B cell (primary cell): Measurements from ENCODE around the gene GPM6B. TPM values are rescaled to one million over a fixed set of nuclear protein-coding genes. Genes with fewer than 3 reads are reported as not detected.

Experiments used
- ATAC-seq: fragments of 200-7000 bp; cut with Tn5 transposase; one replicate; pipeline ENCODE4 v1.10.0; 2021; ENCODE audit warnings: low read depth, mild to moderate bottlenecking, moderate number of reproducible peaks, moderate library complexity
- CTCF ChIA-PET: fragments of 350-600 bp; sonication (Branson Sonifier 250); formaldehyde crosslinking; loops from one replicate; lab custom pipeline; 2021; ENCODE audit warnings: antibody characterized with exemption, inconsistent platforms; lab: Charles Lee
- POLR2A ChIA-PET: fragments of 350-600 bp; sonication (Branson Sonifier 250); formaldehyde crosslinking; loops from one replicate; lab custom pipeline; 2021; ENCODE audit warnings: antibody characterized with exemption; lab: Charles Lee
- DNase-seq: peaks from one replicate; pipeline ENCODE4 v3.0.0; 2013
- H2AFZ ChIP-seq: 2 replicates; pipeline ENCODE4 v1.6.1; 2012; ENCODE audit warnings: mild to moderate bottlenecking, low read depth, low read length; ENCODE audit not compliant: insufficient read depth, poor library complexity, severe bottlenecking
- H3K27ac ChIP-seq, 2 donors: 1 replicate in 1 of 2; 2 replicates in 1 of 2; pipeline ENCODE4 v1.5.1; 2012 to 2013; ENCODE audit warnings: low read length in 2 of 2, mild to moderate bottlenecking in 2 of 2, moderate library complexity in 1 of 2
- H3K27me3 ChIP-seq, 4 experiments: fragments of 200-600 bp in 1 of 4; sonication (generic) in 1 of 4; replicated peaks in 1 of 4; 1 replicate in 2 of 4; 2 replicates in 2 of 4; pipeline versions ENCODE4 v1.6.1 to v1.7.0; 2013 to 2016; ENCODE audit warnings: low read length in 3 of 4, mild to moderate bottlenecking in 2 of 4, mixed read lengths in 1 of 4, moderate library complexity in 1 of 4; ENCODE audit not compliant: insufficient read depth in 4 of 4, control insufficient read depth in 3 of 4; ENCODE audit errors: control extremely low read depth in 1 of 4
- H3K36me3 ChIP-seq, 2 experiments: replicated peaks in 1 of 2; 1 replicate in 1 of 2; 2 replicates in 1 of 2; pipeline versions ENCODE4 v1.6.1 to v1.7.1; 2013; ENCODE audit warnings: low read length in 1 of 2; ENCODE audit not compliant: insufficient read depth in 2 of 2, control insufficient read depth in 1 of 2; ENCODE audit errors: control extremely low read depth in 1 of 2, extremely low read depth in 1 of 2
- H3K4me1 ChIP-seq, 2 donors: fragments of 200-600 bp in 1 of 2; sonication (generic) in 1 of 2; 1 replicate in 1 of 2; 2 replicates in 1 of 2; pipeline versions ENCODE4 v1.5.1 to v1.6.1; 2013 to 2017; ENCODE audit warnings: low read length in 2 of 2; ENCODE audit not compliant: control insufficient read depth in 2 of 2, insufficient read depth in 2 of 2
- H3K4me2 ChIP-seq: replicated peaks from 2 replicates; pipeline ENCODE3; 2012; ENCODE audit warnings: mild to moderate bottlenecking, low read depth, low read length; ENCODE audit not compliant: poor library complexity, severe bottlenecking
- H3K4me3 ChIP-seq, 5 experiments: fragments of 200-600 bp in 1 of 5; sonication (generic) in 1 of 5; 1 replicate in 3 of 5; 2 replicates in 2 of 5; pipeline versions ENCODE4 v1.5.1 to v1.7.0; 2011 to 2016; ENCODE audit warnings: low read length in 4 of 5, mild to moderate bottlenecking in 4 of 5, low read depth in 2 of 5, control low read depth in 1 of 5, moderate library complexity in 1 of 5; ENCODE audit not compliant: insufficient read depth in 1 of 5; ENCODE audit errors: control extremely low read depth in 1 of 5, extremely low read depth in 1 of 5
- H3K79me2 ChIP-seq: fragments of 200-600 bp; sonication (generic); one replicate; pipeline ENCODE4 v1.6.0; 2016; ENCODE audit warnings: low read length; ENCODE audit not compliant: control insufficient read depth, insufficient read depth
- H3K9ac ChIP-seq: fragments of 200-600 bp; sonication (generic); 2 replicates; pipeline ENCODE4 v1.6.1; 2017; ENCODE audit warnings: mild to moderate bottlenecking, low read length, moderate library complexity
- H3K9me3 ChIP-seq, 3 donors: one replicate each; pipeline versions ENCODE4 v1.6.1 to v1.7.1; 2013; ENCODE audit warnings: low read length in 2 of 3; ENCODE audit not compliant: control insufficient read depth in 2 of 3, insufficient read depth in 1 of 3; ENCODE audit errors: control extremely low read depth in 1 of 3
- H4K20me1 ChIP-seq: 2 replicates; pipeline ENCODE4 v1.6.0; 2012; ENCODE audit warnings: mild to moderate bottlenecking, low read length; ENCODE audit not compliant: insufficient read depth, control insufficient read depth, poor library complexity, severe bottlenecking
- H3K27ac Mint-ChIP-seq: one replicate; pipeline ENCODE4 v1.8.0; 2021; ENCODE audit warnings: mixed read lengths
- H3K27me3 Mint-ChIP-seq: one replicate; pipeline ENCODE4 v1.8.0; 2021; ENCODE audit warnings: mixed read lengths
- H3K4me1 Mint-ChIP-seq: one replicate; pipeline ENCODE4 v1.8.0; 2021; ENCODE audit warnings: mixed read lengths
- H3K4me3 Mint-ChIP-seq: one replicate; pipeline ENCODE4 v1.8.0; 2021; ENCODE audit warnings: mixed read lengths
- H3K9me3 Mint-ChIP-seq: one replicate; pipeline ENCODE4 v1.8.0; 2022; ENCODE audit warnings: mixed read lengths; ENCODE audit not compliant: insufficient read depth
- EZH2 ChIP-seq: IDR thresholded peaks from 2 replicates; pipeline ENCODE4 v1.6.1; 2012; ENCODE audit warnings: borderline replicate concordance, low read depth, mild to moderate bottlenecking, moderate library complexity, low read length; ENCODE audit not compliant: insufficient read depth, poor library complexity, severe bottlenecking
- WGBS: methylation state at CpG from one replicate; pipeline ENCODE4 v1.1.5; 2013; ENCODE audit warnings: missing lambda C conversion rate; ENCODE audit not compliant: insufficient coverage; 5-methylcytosine and 5-hydroxymethylcytosine counted together
- intact Hi-C: fragments of 100-400 bp; cut with micrococcal nuclease; formaldehyde crosslinking; loops from one replicate; pipeline ENCODE4 v1.10.0; 2022
- polyA plus RNA-seq: library from polyadenylated mRNA; depleted of rRNA; stranded (reverse); fragments of >200 nt; gene quantifications from 2 replicates; pipeline ENCODE4 v1.2.3, GENCODE V29; 2012
- total RNA-seq, 2 donors: library from RNA; stranded (reverse); fragments of 120-200 nt in 1 of 2; gene quantifications; 1 replicate in 1 of 2; 2 replicates in 1 of 2; pipeline versions ENCODE4 v1.2.3 to v1.2.4, GENCODE V29; 2013 to 2022
- TF ChIP-seq, protein P1 (sequence below): fragments of 200-600 bp; IDR thresholded peaks from one replicate; pipeline ENCODE4 v1.8.0; 2022; ENCODE audit warnings: antibody characterized with exemption, mild to moderate bottlenecking

GPM6B gene
- total and polyA plus RNA-seq, 2 donors (not counting 1 experiment from before 2014, with no cell fraction given) = not detected

DNA sequence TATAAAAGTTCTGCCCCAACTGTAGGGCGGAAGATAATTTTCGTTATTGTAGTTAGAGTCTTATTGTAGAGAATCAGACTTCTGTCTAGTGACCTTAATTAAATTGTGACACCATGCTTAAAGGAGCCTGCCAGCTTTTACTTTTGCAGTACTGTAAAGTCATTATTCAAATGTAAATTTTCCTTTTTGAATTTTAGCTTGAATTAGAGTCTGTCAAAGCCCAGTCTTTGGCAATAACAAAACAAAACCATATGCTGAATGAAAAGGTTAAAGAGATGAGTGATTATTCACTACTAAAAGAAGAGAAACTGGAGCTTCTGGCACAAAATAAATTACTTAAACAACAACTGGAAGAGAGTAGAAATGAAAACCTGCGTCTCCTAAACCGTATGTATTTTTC lies 60.5 kb downstream of the GPM6B start:
- H3K27ac ChIP-seq = no peak overlapping the region
- H4K20me1 ChIP-seq = no peaks in the 10 kb centered on the region
- no peak overlapping the region for H3K4me2 ChIP-seq
- peaks cover 0 to 42% of the 10 kb centered on the region in 2 experiments for H3K36me3 ChIP-seq
- intact Hi-C loops = loop anchor here (5.0 kb wide), 1 partner anchor 249 kb away; no protein-coding TSS in a partner anchor
- H3K9me3 Mint-ChIP-seq = no peaks in the 10 kb centered on the region
- H3K9me3 ChIP-seq = no peaks in the 10 kb centered on the region
- H3K4me3 Mint-ChIP-seq = no peak overlapping the region
- POLR2A ChIA-PET = no interaction called here
- H3K4me1 Mint-ChIP-seq = peaks cover 59% of the 10 kb centered on the region
- CTCF ChIA-PET = interaction anchor here (0.8 to 1.7 kb wide), 3 partner anchors 8 to 32 kb away, joined by 3 to 4 read pairs (median 4); partner anchors contain the start of genes OFD1 and TRAPPC2
- no peaks in the 10 kb centered on the region for H3K27me3 Mint-ChIP-seq
- H3K27me3 ChIP-seq = no peaks in the 10 kb centered on the region
- H3K4me1 ChIP-seq = peaks cover 66 to 69% of the 10 kb centered on the region in 2 donors
- H3K79me2 ChIP-seq = peaks cover 17% of the 10 kb centered on the region
- no peak for DNase-seq
- H2AFZ ChIP-seq = no peak overlapping the region
- H3K4me3 ChIP-seq = no peak overlapping the region
- no peak overlapping the region for H3K27ac Mint-ChIP-seq
- no CpG with 5 or more reads among the region's 4 CpGs for WGBS
- no peak for ATAC-seq
- H3K9ac ChIP-seq = no peak overlapping the region
- TF ChIP-seq EZH2 = no peak
- TF ChIP-seq, protein P1, sequence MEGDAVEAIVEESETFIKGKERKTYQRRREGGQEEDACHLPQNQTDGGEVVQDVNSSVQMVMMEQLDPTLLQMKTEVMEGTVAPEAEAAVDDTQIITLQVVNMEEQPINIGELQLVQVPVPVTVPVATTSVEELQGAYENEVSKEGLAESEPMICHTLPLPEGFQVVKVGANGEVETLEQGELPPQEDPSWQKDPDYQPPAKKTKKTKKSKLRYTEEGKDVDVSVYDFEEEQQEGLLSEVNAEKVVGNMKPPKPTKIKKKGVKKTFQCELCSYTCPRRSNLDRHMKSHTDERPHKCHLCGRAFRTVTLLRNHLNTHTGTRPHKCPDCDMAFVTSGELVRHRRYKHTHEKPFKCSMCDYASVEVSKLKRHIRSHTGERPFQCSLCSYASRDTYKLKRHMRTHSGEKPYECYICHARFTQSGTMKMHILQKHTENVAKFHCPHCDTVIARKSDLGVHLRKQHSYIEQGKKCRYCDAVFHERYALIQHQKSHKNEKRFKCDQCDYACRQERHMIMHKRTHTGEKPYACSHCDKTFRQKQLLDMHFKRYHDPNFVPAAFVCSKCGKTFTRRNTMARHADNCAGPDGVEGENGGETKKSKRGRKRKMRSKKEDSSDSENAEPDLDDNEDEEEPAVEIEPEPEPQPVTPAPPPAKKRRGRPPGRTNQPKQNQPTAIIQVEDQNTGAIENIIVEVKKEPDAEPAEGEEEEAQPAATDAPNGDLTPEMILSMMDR = no peak

DNA sequence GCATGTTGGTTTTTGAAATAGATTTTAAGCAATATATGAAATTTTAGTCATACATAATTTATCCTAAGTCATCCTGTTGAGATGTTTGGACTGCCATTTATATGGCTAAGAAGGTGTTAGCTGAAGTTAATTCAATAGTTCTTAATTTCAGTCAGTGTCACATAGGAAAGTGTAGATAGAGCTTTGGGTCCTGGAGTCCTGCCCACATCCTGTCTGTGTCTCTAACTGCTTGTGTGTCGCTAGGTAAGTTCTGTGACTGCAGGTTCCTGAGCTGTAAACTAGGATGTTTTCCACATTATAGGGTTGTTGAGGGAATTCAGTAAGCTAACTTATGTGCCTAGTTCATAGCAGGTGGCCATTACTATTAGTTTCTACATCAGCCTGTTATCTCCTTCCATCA lies 61.6 kb downstream of the GPM6B start:
- Mint-ChIP-seq H3K4me3 (peak overlapping the region; percentile 47), H3K4me1 (peaks cover 58% of the 10 kb centered on the region), H3K27ac (peak overlapping the region; percentile 81), H3K9me3 (no peaks in the 10 kb centered on the region), H3K27me3 (no peaks in the 10 kb centered on the region)
- H3K9ac ChIP-seq = no peak overlapping the region
- no peak for DNase-seq
- WGBS = 0% methylated on average over 1 of the region's 1 CpG
- peaks cover 67 to 68% of the 10 kb centered on the region in 2 donors for H3K4me1 ChIP-seq
- no peak for ATAC-seq
- H3K9me3 ChIP-seq = no peaks in the 10 kb centered on the region
- H3K79me2 ChIP-seq = peaks cover 14% of the 10 kb centered on the region
- no peak overlapping the region for H3K4me3 ChIP-seq
- H3K27me3 ChIP-seq = no peaks in the 10 kb centered on the region
- CTCF ChIA-PET = interaction anchor here (0.6 to 1.7 kb wide), 5 partner anchors 9 to 109 kb away, joined by 3 to 4 read pairs (median 4); partner anchors contain the start of genes OFD1 and TRAPPC2
- intact Hi-C loops = loop anchor here (5.0 kb wide), 1 partner anchor 248 kb away; no protein-coding TSS in a partner anchor
- peak overlapping the region; percentile 47 for H3K4me2 ChIP-seq
- POLR2A ChIA-PET = no interaction called here
- H4K20me1 ChIP-seq = no peaks in the 10 kb centered on the region
- TF ChIP-seq EZH2 = no peak
- TF ChIP-seq, protein P1 = no peak
- no peak overlapping the region for H2AFZ ChIP-seq
- H3K36me3 ChIP-seq = peaks cover 0 to 38% of the 10 kb centered on the region in 2 experiments
- peak overlapping the region; percentile 36 to 64 for H3K27ac ChIP-seq
